MM.1S (cell line): Measurements from ENCODE around the gene FUOM.
A peak's percentile ranks its signal among the peaks of the same experiment; 100 is the strongest.

Experiments
- DNase-seq: peaks from one replicate; pipeline ENCODE4 v3.0.0-alpha.2; 2015
- H2AFZ ChIP-seq: fragments of 300-600 bp; sonication (generic); 2 replicates; pipeline ENCODE4 v1.6.0; 2016; ENCODE audit warnings: antibody characterized with exemption, low read length
- H3F3A ChIP-seq: fragments of 300-600 bp; sonication (generic); 2 replicates; pipeline ENCODE4 v1.6.1; 2016; ENCODE audit warnings: mild to moderate bottlenecking, antibody characterized with exemption, low read length, moderate library complexity, mixed read lengths; ENCODE audit not compliant: insufficient read depth
- H3K27ac ChIP-seq: fragments of 300-600 bp; sonication (generic); 2 replicates; pipeline ENCODE4 v1.5.1; 2016; ENCODE audit warnings: mild to moderate bottlenecking, low read length
- H3K27me3 ChIP-seq: fragments of 300-600 bp; sonication (generic); replicated peaks from 2 replicates; pipeline ENCODE4 v1.6.0; 2016; ENCODE audit warnings: low read length; ENCODE audit not compliant: insufficient read depth
- H3K36me3 ChIP-seq: fragments of 300-600 bp; sonication (generic); replicated peaks from 2 replicates; pipeline ENCODE4 v1.6.1; 2016; ENCODE audit warnings: mild to moderate bottlenecking, low read length, mixed read lengths; ENCODE audit not compliant: insufficient read depth
- H3K4me1 ChIP-seq: fragments of 300-600 bp; sonication (generic); 2 replicates; pipeline ENCODE4 v1.6.1; 2016; ENCODE audit warnings: low read length, mixed read lengths
- H3K4me2 ChIP-seq: fragments of 300-600 bp; sonication (generic); 2 replicates; pipeline ENCODE4 v1.6.0; 2016; ENCODE audit warnings: low read depth, low read length
- H3K4me3 ChIP-seq: fragments of 300-600 bp; sonication (generic); 2 replicates; pipeline ENCODE4 v1.5.1; 2016; ENCODE audit warnings: low read length, mixed read lengths
- H3K79me2 ChIP-seq: fragments of 300-600 bp; sonication (generic); 2 replicates; pipeline ENCODE4 v1.6.1; 2016; ENCODE audit warnings: mixed run types, low read length, mixed read lengths
- H3K9ac ChIP-seq: fragments of 300-600 bp; sonication (generic); 2 replicates; pipeline ENCODE4 v1.6.1; 2016; ENCODE audit warnings: low read length, mixed read lengths
- H3K9me2 ChIP-seq: fragments of 300-600 bp; sonication (generic); replicated peaks from 2 replicates; pipeline ENCODE4 v1.6.1; 2016; ENCODE audit warnings: mild to moderate bottlenecking, low read length, mixed read lengths; ENCODE audit not compliant: insufficient read depth
- H3K9me3 ChIP-seq: fragments of 300-600 bp; sonication (generic); replicated peaks from 2 replicates; pipeline ENCODE4 v1.6.1; 2016; ENCODE audit warnings: mild to moderate bottlenecking, low read length, mixed read lengths; ENCODE audit not compliant: insufficient read depth
- H4K20me1 ChIP-seq: fragments of 300-600 bp; sonication (generic); 2 replicates; pipeline ENCODE4 v1.6.1; 2016; ENCODE audit warnings: mild to moderate bottlenecking, low read length, moderate library complexity, mixed read lengths; ENCODE audit not compliant: insufficient read depth
- EZH2 ChIP-seq: fragments of 300-600 bp; sonication (generic); optimal IDR thresholded peaks from 2 replicates; pipeline ENCODE3; 2017; ENCODE audit warnings: low read depth, mild to moderate bottlenecking, antibody characterized with exemption, low read length, mixed read lengths
- EZH2phosphoT487 ChIP-seq: fragments of 300-600 bp; sonication (generic); IDR thresholded peaks from 2 replicates; pipeline ENCODE4 v1.6.1; 2018; ENCODE audit warnings: antibody characterized with exemption, low read length
- TF ChIP-seq, protein P1 (sequence below): fragments of 300-600 bp; sonication (generic); IDR thresholded peaks from 2 replicates; pipeline ENCODE4 v1.5.1; 2016; ENCODE audit warnings: antibody characterized with exemption, low read length, mixed read lengths

FUOM gene

DNA sequence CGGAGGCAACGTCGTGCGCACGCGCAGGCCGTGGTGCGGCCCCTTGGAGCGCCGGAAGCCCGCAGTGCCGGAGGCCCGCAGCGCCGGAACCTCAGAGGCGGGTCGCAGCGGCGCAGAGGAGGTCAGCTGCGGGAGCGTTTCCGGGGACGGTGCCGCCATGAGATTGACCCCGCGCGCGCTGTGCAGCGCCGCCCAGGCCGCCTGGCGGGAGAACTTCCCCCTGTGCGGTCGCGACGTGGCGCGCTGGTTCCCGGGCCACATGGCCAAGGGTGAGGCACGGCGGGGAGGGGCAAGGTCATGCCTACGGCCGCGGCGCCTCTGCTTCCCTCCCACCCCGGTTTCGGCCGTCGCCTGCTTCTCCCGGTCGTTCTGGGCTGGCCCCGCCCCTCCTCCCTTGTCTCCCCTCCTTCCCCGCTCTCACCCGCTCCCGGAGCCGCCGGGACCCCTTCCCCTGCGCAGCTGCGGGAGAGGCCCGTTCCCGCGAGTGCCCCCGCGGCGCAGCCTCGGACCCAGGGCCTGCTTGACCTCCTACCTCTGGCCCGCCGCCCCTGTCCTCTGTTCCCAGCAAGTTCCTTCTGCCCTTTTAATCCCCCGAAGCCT is 36.3 kb upstream of the FUOM start, which contains the start of gene MTG1:
Gene MTG1 (plus strand): TSS at position 94 of the 600 bp plus-strand sequence. CDS start 64 bp downstream, at position 158.
- peaks cover 39% of the 10 kb centered on the region for H3K79me2 ChIP-seq
- peak within 1 kb of the TSS; percentile 94 for H3K4me3 ChIP-seq
- no peaks in the 10 kb centered on the region for H3K9me3 ChIP-seq
- no peaks in the 10 kb centered on the region for H3K27me3 ChIP-seq
- TF ChIP-seq EZH2phosphoT487 (no peak), EZH2 (no peak)
- TF ChIP-seq, protein P1, sequence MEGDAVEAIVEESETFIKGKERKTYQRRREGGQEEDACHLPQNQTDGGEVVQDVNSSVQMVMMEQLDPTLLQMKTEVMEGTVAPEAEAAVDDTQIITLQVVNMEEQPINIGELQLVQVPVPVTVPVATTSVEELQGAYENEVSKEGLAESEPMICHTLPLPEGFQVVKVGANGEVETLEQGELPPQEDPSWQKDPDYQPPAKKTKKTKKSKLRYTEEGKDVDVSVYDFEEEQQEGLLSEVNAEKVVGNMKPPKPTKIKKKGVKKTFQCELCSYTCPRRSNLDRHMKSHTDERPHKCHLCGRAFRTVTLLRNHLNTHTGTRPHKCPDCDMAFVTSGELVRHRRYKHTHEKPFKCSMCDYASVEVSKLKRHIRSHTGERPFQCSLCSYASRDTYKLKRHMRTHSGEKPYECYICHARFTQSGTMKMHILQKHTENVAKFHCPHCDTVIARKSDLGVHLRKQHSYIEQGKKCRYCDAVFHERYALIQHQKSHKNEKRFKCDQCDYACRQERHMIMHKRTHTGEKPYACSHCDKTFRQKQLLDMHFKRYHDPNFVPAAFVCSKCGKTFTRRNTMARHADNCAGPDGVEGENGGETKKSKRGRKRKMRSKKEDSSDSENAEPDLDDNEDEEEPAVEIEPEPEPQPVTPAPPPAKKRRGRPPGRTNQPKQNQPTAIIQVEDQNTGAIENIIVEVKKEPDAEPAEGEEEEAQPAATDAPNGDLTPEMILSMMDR, result no peak
- H3F3A ChIP-seq, result peaks cover 18% of the 10 kb centered on the region
- peak within 1 kb of the TSS; percentile 63 for H2AFZ ChIP-seq
- peak within 1 kb of the TSS; percentile 93 for H3K9ac ChIP-seq
- H3K4me1 ChIP-seq, result peaks cover 18% of the 10 kb centered on the region
- H3K27ac ChIP-seq, result peak within 1 kb of the TSS; percentile 80
- H3K4me2 ChIP-seq, result peak within 1 kb of the TSS; percentile 85
- H4K20me1 ChIP-seq, result no peaks in the 10 kb centered on the region
- H3K36me3 ChIP-seq, result no peaks in the 10 kb centered on the region; the same call in 1 of the 2 replicates
- no peaks in the 10 kb centered on the region for H3K9me2 ChIP-seq
- peak; percentile 95 for DNase-seq

- Histone ChIP-seq H3F3A (peaks cover 24% of the 10 kb centered on the region), H3K4me3 (peak overlapping the region; percentile 94; the same call in 1 of the 2 replicates), H3K27ac (peak overlapping the region; percentile 80; the same call in 1 of the 2 replicates), H4K20me1 (no peaks in the 10 kb centered on the region), H3K4me1 (peaks cover 18% of the 10 kb centered on the region), H3K9ac (peak overlapping the region; percentile 20; the same call in 1 of the 2 replicates), H3K4me2 (peak overlapping the region; percentile 85; the same call in 1 of the 2 replicates), H3K9me3 (no peaks in the 10 kb centered on the region), H2AFZ (peak overlapping the region; percentile 30; the same call in 1 of the 2 replicates), H3K9me2 (no peaks in the 10 kb centered on the region), H3K36me3 (no peaks in the 10 kb centered on the region; the same call in 1 of the 2 replicates), H3K27me3 (no peaks in the 10 kb centered on the region), H3K79me2 (peaks cover 34% of the 10 kb centered on the region)
- no peak for DNase-seq
- TF ChIP-seq EZH2 (no peak), EZH2phosphoT487 (no peak)
- TF ChIP-seq, protein P1, result no peak
Measured at GRCh38 chr10:133393401-133394063, 35.7 kb upstream of the FUOM start.

- H3K4me1 ChIP-seq, result peaks cover 24% of the 10 kb centered on the region
- no peak overlapping the region for H3K4me3 ChIP-seq
- no peak overlapping the region for H3K9ac ChIP-seq
- peaks cover 36% of the 10 kb centered on the region for H3K79me2 ChIP-seq
- no peaks in the 10 kb centered on the region for H4K20me1 ChIP-seq
- TF ChIP-seq EZH2phosphoT487, result no peak
- no peak for TF ChIP-seq EZH2
- TF ChIP-seq, protein P1, result no peak
- DNase-seq, result no peak
- peaks cover 29% of the 10 kb centered on the region for H3F3A ChIP-seq
- H3K27ac ChIP-seq, result no peak overlapping the region
- H3K9me3 ChIP-seq, result no peaks in the 10 kb centered on the region
- H3K27me3 ChIP-seq, result no peaks in the 10 kb centered on the region
- no peak overlapping the region for H2AFZ ChIP-seq
- H3K9me2 ChIP-seq, result no peaks in the 10 kb centered on the region
- no peak overlapping the region for H3K4me2 ChIP-seq
- H3K36me3 ChIP-seq, result no peaks in the 10 kb centered on the region
Measured at GRCh38 chr10:133391761-133392518, 34.1 kb upstream of the FUOM start.
